Measurements from ENCODE around the gene COPA.

COPA gene

DNA sequence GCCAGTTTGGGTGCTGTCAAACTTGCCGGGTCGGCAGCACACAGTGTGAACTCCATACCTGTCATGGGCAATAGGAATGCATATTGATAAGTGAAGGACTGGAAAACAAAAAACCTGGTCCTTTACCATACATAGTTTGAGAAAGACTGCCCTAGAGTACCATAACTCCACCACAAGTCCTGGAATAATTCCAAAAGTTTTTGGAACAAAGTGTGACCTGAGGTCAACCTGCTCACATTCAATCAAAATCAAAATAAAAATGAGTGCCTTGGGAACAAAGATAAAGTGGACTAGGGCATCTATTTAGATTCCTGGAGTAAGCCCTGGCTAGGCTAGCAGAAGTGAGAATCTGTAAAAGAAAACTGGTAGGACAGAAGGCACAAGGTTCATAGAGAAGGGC is 65.7 kb downstream of the COPA start:
- Mint-ChIP-seq H3K36me3 (peaks cover 63% of the 10 kb centered on the region), H3K4me1 (no peaks in the 10 kb centered on the region), H3K27ac (no peak overlapping the region), H3K9me3 (no peaks in the 10 kb centered on the region), H3K4me3 (no peak overlapping the region)
- DNase-seq (ENCODE audit: low spot score in 2 of 2) (no peak), ATAC-seq (no peak)

DNA sequence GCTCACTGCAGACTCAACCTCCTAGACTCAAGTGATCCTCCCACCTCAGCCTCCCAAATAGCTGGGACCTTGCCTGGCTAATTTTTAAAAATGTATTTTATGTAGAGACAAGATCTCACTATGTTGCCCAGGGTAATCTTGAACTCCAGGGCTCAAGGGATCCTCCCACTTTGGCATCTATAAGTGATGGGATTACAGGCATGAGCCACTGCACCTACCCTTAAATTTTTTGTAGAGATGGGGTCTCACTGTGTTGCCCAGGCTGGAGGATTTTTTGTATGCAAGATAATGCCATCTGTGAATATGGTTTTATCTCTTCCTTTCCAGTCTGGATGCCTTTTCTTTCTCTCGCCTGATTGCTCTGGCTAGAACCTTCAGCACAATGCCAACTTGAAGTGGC is 72.0 kb downstream of the COPA start:
- Mint-ChIP-seq H3K4me1 (peaks cover 4% of the 10 kb centered on the region), H3K4me3 (no peak overlapping the region), H3K36me3 (no peaks in the 10 kb centered on the region), H3K9me3 (no peaks in the 10 kb centered on the region), H3K27ac (no peak overlapping the region)
- DNase-seq (ENCODE audit: low spot score in 2 of 2) (no peak), ATAC-seq (no peak)

DNA sequence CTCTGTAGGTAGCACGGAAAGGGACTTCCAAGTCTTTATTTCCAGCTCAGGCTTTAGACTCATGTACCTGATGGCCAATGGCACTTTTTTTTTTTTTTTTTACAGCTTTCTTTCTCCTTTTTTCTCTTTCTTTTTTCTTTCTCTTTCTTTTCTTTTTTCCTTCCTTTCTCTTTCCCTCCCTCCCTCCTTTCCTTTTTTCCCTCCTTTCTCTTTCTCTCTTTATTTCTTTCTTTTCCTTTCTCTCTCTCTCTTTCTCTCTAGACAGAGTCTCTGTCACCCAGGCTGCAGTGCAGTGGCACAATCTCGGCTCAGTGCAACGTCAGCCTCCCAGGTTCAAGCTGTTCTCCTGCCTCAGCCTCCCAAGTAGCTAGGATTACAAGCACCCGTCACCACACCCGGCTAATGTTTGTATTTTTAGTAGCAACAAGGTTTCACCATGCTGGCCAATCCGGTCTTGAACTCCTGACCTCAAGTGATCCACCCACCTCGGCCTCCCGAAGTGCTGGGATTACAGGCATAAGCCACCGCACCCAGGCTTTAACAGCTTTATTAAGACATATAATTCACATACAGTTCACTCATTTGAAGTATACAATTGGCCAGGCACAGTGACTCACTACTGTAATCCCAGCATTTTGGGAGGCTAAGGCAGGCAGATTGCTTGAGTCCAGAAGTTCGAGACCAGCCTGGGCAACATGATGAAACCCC is 75.6 kb downstream of the COPA start:
- no peak overlapping the region for H3K4me3 Mint-ChIP-seq
- no peaks in the 10 kb centered on the region for H3K9me3 Mint-ChIP-seq
- ATAC-seq (no peak), DNase-seq (ENCODE audit: low spot score in 2 of 2) (no peak)
- H3K27ac Mint-ChIP-seq, result peak overlapping the region; percentile 63
- peaks cover 9% of the 10 kb centered on the region for H3K36me3 Mint-ChIP-seq
- peaks cover 23% of the 10 kb centered on the region for H3K4me1 Mint-ChIP-seq

DNA sequence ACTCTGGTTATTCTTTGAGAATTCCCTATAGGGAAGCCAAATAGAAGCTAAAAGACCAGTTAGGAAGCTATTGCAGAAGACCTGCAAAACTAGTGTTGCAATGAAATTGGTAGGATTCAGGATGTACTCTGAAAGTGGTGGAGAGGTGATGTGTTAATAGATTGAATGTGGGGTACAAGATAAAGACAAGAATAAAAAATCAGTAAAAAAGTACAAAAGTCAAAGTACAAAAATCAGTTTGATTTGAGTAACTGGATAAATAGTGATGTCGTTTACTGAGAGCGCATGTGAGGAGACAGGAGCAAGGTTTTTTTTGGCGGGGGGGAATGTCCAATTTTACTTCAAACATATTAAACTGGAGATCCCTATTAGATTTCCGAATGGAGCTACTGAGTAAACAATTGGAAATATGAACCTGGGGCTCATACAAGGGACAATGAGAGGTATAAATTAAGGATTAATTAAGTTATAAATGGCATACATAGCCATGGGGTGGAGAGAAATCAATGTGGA is 78.2 kb downstream of the COPA start:
- peaks cover 33% of the 10 kb centered on the region for H3K4me1 Mint-ChIP-seq
- ATAC-seq, result no peak
- H3K4me3 Mint-ChIP-seq, result no peak overlapping the region
- H3K9me3 Mint-ChIP-seq, result no peaks in the 10 kb centered on the region
- no peak overlapping the region for H3K27ac Mint-ChIP-seq
- H3K36me3 Mint-ChIP-seq, result peaks cover 32% of the 10 kb centered on the region
- no peak for DNase-seq (ENCODE audit: low spot score in 2 of 2)

GRCh38 chr1:160261893-160262794 is 80.9 kb downstream of the COPA start, which contains the start of gene DCAF8:
Gene DCAF8 (minus strand): TSS chr1:160262549. CDS start chr1:160244008, 18,541 bp downstream.
- Mint-ChIP-seq H3K9me3 (no peaks in the 10 kb centered on the region), H3K4me1 (peaks cover 41% of the 10 kb centered on the region), H3K27ac (peak within 1 kb of the TSS; percentile 100), H3K4me3 (peak within 1 kb of the TSS; percentile 99), H3K36me3 (peaks cover 56% of the 10 kb centered on the region)
- DNase-seq (ENCODE audit: low spot score in 2 of 2) (peak; percentile 94 to 99), ATAC-seq (peak; percentile 88)

DNA sequence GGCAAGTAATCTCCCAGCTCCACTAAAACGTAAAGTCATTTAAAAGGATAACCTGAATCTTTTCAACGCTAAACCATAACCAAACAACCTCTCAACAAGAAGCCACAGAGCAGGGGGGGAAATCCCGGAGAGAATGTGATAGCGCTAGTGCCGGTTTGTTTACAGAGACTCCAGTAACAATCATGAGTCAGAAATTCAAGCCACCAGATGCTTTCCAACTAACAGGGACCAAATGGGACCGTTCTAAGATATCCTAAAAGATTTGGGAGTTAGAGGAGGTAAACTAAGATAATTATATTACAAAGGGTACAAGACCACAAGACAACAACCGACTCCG is 81.5 kb downstream of the COPA start:
- Mint-ChIP-seq H3K4me1 (peaks cover 41% of the 10 kb centered on the region), H3K9me3 (no peaks in the 10 kb centered on the region), H3K27ac (peak overlapping the region; percentile 100), H3K4me3 (peak overlapping the region; percentile 99), H3K36me3 (peaks cover 62% of the 10 kb centered on the region)
- DNase-seq (ENCODE audit: low spot score in 2 of 2) (peak in 1 of 2 donors; percentile 80), ATAC-seq (peak; percentile 73)

DNA sequence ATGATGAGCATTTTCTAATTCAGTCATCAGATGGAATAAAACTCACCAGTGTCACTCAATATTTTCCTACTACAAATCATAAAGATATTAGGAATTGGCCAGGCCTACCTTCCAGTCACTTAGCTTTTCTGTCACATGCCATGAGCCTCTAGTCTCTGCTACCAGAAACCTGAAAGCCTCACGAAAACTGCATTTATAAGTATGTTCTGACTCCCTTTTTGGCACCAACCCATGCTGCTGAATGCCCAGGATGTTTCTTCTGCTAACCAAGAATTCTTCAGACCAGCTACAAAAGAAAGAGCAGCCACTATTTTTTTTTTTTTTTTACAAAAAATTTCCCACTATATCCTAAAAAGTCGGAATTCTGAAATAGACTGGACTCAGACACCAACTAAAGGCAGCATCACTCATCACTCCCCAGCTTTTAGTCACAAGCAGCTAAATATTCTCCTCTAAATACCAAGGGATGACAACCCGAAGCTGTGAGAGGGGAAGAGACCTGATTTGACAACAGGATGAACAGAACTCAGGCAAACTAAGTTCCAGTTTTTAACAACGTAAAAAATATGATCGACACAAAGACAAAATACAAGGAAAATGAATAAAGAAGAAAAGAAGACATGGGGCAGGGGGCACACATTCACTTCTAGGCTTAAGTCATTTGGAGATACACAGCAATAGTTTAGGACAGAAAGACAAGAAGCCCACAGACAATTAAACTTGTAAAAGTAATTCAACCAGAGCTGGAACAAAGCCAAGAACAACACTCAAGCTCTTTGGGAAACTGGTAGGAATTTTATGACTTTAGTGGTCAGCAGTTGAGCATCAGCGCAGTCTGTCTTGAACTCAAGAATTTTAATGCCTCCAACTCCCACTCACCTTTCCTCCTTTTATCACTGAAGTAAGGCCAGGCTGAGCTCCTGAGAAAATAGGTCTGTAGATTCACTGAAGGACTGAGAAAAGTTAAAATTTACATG is 82.4 kb downstream of the COPA start:
- no peak for DNase-seq (ENCODE audit: low spot score in 2 of 2)
- Mint-ChIP-seq H3K4me3 (peak overlapping the region; percentile 99), H3K4me1 (peaks cover 41% of the 10 kb centered on the region), H3K27ac (peak overlapping the region; percentile 100), H3K9me3 (no peaks in the 10 kb centered on the region), H3K36me3 (peaks cover 69% of the 10 kb centered on the region)
- ATAC-seq, result no peak

- ATAC-seq (no peak), DNase-seq (ENCODE audit: low spot score in 2 of 2) (no peak)
- peaks cover 26% of the 10 kb centered on the region for H3K4me1 Mint-ChIP-seq
- no peak overlapping the region for H3K4me3 Mint-ChIP-seq
- peaks cover 92% of the 10 kb centered on the region for H3K36me3 Mint-ChIP-seq
- H3K9me3 Mint-ChIP-seq, result no peaks in the 10 kb centered on the region
- H3K27ac Mint-ChIP-seq, result no peak overlapping the region
These were observed 84.8 kb downstream of the COPA start for GRCh38 chr1:160258177-160258798.

DNA sequence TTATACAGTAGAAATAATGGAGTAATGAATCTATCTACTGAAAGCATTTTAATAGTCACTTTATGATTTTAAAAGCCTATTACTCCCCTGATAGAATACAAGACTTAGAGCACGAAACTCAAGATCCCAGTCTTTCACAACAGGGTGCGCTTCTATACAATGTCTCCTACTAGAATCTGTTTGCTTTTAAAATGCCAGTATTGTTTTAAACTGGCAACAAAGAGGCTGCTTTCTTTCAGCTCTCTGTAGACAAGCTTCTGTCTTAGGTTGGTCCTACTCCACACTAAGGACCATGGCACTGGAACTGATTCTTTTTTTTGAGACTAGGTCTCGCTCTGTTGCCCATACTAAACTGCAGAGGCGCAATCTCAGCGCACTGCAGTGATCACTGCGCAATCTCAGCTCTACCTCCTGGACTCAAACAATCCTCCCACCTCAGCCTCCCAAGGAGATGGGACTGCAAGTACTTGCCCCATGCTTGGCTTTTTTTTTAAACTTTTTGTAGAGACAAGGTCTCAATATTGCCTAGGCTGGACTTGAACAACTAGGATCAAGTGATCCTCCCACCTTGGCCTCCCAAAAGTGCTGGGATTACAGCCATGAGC is 85.5 kb downstream of the COPA start:
- Mint-ChIP-seq H3K9me3 (no peaks in the 10 kb centered on the region), H3K36me3 (peaks cover 92% of the 10 kb centered on the region), H3K4me1 (peaks cover 24% of the 10 kb centered on the region), H3K27ac (no peak overlapping the region), H3K4me3 (no peak overlapping the region)
- ATAC-seq (no peak), DNase-seq (ENCODE audit: low spot score in 2 of 2) (no peak)

DNA sequence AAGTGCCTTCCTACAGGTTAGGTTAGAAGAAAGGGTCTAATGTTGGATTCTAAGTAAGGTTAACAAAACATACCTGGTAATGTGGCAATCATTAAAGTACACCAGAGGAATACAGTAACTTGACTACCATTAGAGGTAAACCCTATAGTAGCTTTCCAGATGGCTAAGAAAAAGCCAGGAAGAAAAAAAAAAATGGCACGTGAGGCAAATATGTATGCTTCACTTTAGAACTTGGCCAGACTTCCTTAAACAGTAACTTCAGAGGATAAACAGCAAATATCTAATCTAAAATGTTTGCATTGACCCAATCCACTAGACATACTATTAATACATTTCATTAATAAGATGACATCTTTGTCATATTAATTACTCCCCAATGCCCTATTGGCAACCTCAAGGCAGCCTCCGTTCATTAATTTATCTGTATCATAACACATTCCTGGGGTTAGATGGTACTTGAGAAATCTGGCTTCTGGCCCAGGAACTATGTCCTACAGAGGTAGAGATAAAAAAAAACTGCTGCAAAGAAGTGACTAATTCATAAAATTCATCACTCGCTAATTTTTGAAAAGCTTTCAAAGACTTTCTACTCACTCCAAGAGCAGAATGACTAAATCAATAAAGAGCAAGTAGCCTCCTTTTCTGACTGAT is 86.5 kb downstream of the COPA start:
- ATAC-seq, result peak; percentile 35

GRCh38 chr1:160255781-160256300 is 87.2 kb downstream of the COPA start:
- Mint-ChIP-seq H3K27ac (no peak overlapping the region), H3K9me3 (no peaks in the 10 kb centered on the region), H3K36me3 (peaks cover 92% of the 10 kb centered on the region)

More for the DNA sequence above, 86.5 kb downstream of the COPA start:
- Mint-ChIP-seq H3K27ac (no peak overlapping the region), H3K4me1 (peaks cover 32% of the 10 kb centered on the region), H3K4me3 (no peak overlapping the region), H3K36me3 (peaks cover 92% of the 10 kb centered on the region), H3K9me3 (no peaks in the 10 kb centered on the region)
- no peak for DNase-seq (ENCODE audit: low spot score in 2 of 2)

DNA sequence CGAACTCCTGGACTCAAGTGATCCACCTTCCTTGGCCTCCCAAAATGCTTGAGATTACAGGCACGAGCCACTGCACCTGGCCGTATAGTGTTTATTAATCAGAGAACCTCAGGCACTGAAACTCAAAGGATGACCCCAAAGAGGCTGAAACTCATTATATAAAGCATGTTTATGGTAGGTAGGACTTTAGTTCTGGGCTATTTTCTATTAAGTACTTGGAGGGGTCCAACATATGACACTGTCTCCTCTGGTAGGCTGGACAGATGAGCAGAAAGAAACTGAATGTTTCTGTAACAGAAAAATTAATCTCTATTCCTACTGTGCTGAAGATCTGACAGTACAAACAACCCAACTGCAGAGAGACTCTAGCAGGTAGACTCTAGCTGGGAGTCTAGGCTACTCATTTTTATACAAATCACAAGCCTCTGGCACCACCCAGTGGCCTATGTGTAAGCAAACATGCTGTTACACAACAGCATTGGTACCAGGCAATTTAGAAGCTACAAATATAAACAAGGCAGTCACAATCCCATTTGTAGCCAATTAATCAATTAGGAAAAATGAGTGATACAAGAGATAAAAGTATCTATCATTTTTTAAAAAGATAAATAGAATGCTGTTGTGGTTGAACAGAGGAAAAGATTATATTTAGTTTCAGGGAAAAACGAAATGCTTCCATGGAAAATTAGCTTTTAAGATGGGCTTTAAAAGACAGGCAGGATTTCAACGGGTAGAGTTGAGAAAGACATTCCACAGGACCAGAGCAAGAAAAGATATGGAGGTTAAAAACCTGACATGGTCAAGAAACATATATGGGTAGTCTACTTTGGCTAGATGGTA is 91.1 kb downstream of the COPA start:
- peaks cover 86% of the 10 kb centered on the region for H3K36me3 Mint-ChIP-seq
- peaks cover 10% of the 10 kb centered on the region for H3K4me1 Mint-ChIP-seq
- peak; percentile 89 for ATAC-seq
- H3K4me3 Mint-ChIP-seq, result no peak overlapping the region
- no peaks in the 10 kb centered on the region for H3K9me3 Mint-ChIP-seq
- no peak for DNase-seq (ENCODE audit: low spot score in 2 of 2)
- H3K27ac Mint-ChIP-seq, result peak overlapping the region; percentile 4

More at GRCh38 chr1:160255781-160256300, 87.2 kb downstream of the COPA start:
- Mint-ChIP-seq H3K4me3 (no peak overlapping the region), H3K4me1 (peaks cover 30% of the 10 kb centered on the region)
- DNase-seq (ENCODE audit: low spot score in 2 of 2) (no peak), ATAC-seq (no peak)

DNA sequence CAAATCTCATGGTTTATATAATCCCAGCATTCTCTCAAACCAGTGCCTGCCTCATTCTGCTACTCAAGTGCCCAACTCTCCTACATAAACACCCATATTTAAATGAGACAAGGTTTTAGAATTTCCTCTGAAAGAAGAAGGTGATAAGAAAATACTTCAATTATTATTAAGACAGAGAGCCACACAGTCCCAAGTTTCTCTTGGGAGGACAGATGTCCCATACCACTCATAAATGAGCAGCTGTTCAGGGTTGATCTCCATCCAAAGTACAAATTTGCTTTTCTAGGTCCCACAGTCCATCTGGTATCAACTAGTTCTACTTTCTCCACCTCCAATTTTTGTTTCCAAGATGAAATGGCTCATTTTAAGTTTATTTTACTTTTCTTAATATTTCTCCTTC is 92.0 kb downstream of the COPA start:
- Mint-ChIP-seq H3K4me3 (no peak overlapping the region), H3K27ac (peak overlapping the region; percentile 4), H3K4me1 (peaks cover 10% of the 10 kb centered on the region), H3K36me3 (peaks cover 83% of the 10 kb centered on the region), H3K9me3 (no peaks in the 10 kb centered on the region)
- ATAC-seq (no peak), DNase-seq (ENCODE audit: low spot score in 2 of 2) (no peak)

All from stimulated activated effector memory CD8-positive, alpha-beta T cell treated with anti-CD3 and anti-CD28 coated beads, Interleukin-12 subunit alpha, Interleukin-12 subunit beta, amount 100 ng/mL, for 72 hours (primary cell).